Stimulated activated CD8-positive, alpha-beta memory T cell treated with anti-CD3 and anti-CD28 coated beads, Interleukin-12 subunit alpha, Interleukin-12 subunit beta, amount 100 ng/mL, for 4 hours (primary cell): ENCODE results near the gene IKBKG.
"Not testable (repeated sequence)": the region's sequence is repeated elsewhere in the genome, so short reads cannot be mapped to it uniquely, and the experiment has no call there.

ENCODE experiments used
- DNase-seq: peaks from one replicate; pipeline ENCODE4 v3.0.0-alpha.2; 2020; ENCODE audit warnings: low read depth

The IKBKG gene

GRCh38 chrX:154605566-154605965 lies 58.1 kb downstream of the IKBKG start:
- no peak for DNase-seq

GRCh38 chrX:154607370-154607769 lies 60.0 kb downstream of the IKBKG start:
- no peak for DNase-seq

- not testable (repeated sequence) for DNase-seq
Measured at GRCh38 chrX:154607976-154608375, 60.6 kb downstream of the IKBKG start.

GRCh38 chrX:154608823-154609222 lies 61.4 kb downstream of the IKBKG start:
- DNase-seq: not testable (repeated sequence)

- DNase-seq: not testable (repeated sequence)
Measured at GRCh38 chrX:154611146-154611545, 63.7 kb downstream of the IKBKG start.

GRCh38 chrX:154613586-154613985 lies 66.2 kb downstream of the IKBKG start:
- not testable (repeated sequence) for DNase-seq
